Bronchial epithelial cell (primary cell): ENCODE data around the gene BCL6. TPM values are rescaled to one million over a fixed set of nuclear protein-coding genes. Genes with fewer than 3 reads are reported as not detected.

Experiments used
- DNase-seq: peaks from one replicate; pipeline ENCODE4 v3.0.0-alpha.2; 2010; ENCODE audit warnings: low read depth
- FAIRE-seq: peaks from 2 replicates; lab custom pipeline; 2011; peaks lifted over from hg19 to GRCh38; lab: Jason Lieb, UNC
- H3K27me3 ChIP-seq: 2 replicates; pipeline ENCODE4 v1.5.1; 2011; ENCODE audit warnings: low read length; ENCODE audit not compliant: control insufficient read depth, insufficient read depth
- H3K36me3 ChIP-seq: 2 replicates; pipeline ENCODE4 v1.5.1; 2011; ENCODE audit warnings: low read length; ENCODE audit not compliant: control insufficient read depth, insufficient read depth
- H3K4me3 ChIP-seq: 2 replicates; pipeline ENCODE4 v1.5.1; 2011; ENCODE audit warnings: mild to moderate bottlenecking, low read depth, low read length, control low read depth
- total RNA-seq: library from RNA; depleted of rRNA; stranded (reverse); fragments of >200 nt; gene quantifications from 2 replicates; pipeline ENCODE4 v1.2.1, GENCODE V29; 2014
- TF ChIP-seq, protein P1 (sequence below): IDR thresholded peaks from 2 replicates; pipeline ENCODE4 v1.5.1; 2011; ENCODE audit warnings: mild to moderate bottlenecking, moderate library complexity, low read length, control low read depth, inconsistent platforms; ENCODE audit not compliant: insufficient read depth, severe bottlenecking

BCL6 gene
- total RNA-seq = 6.8 and 9.0 TPM in 2 replicates

DNA sequence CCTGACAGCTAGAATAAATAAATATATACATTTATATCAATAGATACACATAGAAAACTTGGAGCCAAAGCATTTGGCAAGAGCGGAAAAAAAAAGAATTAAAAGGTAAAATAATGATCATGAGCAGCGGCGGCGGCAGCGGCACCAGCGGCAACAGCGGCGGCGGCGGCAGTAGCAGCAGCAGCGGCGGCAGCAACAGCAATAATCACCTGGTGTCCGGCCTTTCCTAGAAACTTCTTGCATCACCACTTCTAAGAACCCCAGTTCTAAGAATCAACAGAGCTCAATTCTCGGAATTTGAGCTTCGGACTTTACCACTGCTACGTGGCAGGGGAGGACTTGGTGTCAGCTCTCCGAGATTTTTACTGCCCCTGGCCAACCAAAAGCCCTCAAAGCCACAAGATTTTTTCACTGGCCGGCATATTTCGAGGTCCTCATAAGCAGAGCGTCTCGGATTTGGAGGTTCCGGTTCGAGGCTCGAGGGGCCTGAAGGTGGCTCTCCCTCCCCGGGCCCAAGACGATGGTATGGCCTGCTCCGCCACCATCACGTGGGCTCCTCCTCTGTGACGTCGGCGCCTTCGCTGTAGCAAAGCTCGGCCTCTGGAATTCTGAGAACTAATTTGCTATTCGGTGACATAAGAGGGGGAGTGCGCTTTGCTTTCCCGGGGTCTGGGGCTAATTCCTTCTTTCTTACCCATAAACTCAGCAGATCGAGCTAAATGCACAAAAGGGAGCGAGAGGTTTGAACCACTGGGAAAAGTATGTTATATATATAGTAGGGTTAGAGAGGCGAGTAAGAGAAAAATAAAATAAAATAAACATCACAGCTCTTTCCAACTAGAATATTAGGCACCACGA is at the start of gene BCL6:
Gene BCL6 (minus strand): TSS at position 268 of the 858 bp plus-strand sequence. CDS start 11,775 bp downstream, outside the sequence.
- FAIRE-seq = no peak
- no peaks in the 10 kb centered on the region for H3K27me3 ChIP-seq
- H3K36me3 ChIP-seq = no peaks in the 10 kb centered on the region
- peak within 1 kb of the TSS; percentile 88 for H3K4me3 ChIP-seq
- TF ChIP-seq, protein P1, sequence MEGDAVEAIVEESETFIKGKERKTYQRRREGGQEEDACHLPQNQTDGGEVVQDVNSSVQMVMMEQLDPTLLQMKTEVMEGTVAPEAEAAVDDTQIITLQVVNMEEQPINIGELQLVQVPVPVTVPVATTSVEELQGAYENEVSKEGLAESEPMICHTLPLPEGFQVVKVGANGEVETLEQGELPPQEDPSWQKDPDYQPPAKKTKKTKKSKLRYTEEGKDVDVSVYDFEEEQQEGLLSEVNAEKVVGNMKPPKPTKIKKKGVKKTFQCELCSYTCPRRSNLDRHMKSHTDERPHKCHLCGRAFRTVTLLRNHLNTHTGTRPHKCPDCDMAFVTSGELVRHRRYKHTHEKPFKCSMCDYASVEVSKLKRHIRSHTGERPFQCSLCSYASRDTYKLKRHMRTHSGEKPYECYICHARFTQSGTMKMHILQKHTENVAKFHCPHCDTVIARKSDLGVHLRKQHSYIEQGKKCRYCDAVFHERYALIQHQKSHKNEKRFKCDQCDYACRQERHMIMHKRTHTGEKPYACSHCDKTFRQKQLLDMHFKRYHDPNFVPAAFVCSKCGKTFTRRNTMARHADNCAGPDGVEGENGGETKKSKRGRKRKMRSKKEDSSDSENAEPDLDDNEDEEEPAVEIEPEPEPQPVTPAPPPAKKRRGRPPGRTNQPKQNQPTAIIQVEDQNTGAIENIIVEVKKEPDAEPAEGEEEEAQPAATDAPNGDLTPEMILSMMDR = no peak
- DNase-seq = peak; percentile 94

- no peak overlapping the region for H3K4me3 ChIP-seq
- H3K36me3 ChIP-seq = no peaks in the 10 kb centered on the region
- FAIRE-seq (no peak), DNase-seq (no peak)
- TF ChIP-seq, protein P1 = no peak
- no peaks in the 10 kb centered on the region for H3K27me3 ChIP-seq
Measured at GRCh38 chr3:187794731-187795130, 49.5 kb upstream of the BCL6 start.

DNA sequence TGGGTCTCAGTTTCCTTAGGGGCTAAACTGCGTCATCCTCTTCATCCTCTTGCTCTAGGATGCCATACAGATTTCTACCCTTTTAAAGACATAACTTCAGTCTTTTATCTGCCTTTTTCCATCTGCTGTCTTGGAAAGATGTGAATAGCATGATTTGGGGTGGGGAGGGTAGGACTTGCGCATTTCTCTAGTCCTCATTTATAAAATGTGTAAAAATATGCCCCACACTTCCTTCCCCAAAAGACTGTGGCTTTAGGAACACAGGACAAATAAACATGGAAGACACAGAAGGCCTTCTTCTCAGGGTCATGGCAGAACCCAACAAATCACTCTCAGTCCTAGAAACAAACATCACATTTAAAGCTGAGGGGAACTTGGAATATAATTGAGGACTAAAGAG is 48.4 kb upstream of the BCL6 start:
- no peak overlapping the region for H3K4me3 ChIP-seq
- FAIRE-seq (no peak), DNase-seq (no peak)
- TF ChIP-seq, protein P1 = no peak
- no peaks in the 10 kb centered on the region for H3K27me3 ChIP-seq
- no peaks in the 10 kb centered on the region for H3K36me3 ChIP-seq

DNA sequence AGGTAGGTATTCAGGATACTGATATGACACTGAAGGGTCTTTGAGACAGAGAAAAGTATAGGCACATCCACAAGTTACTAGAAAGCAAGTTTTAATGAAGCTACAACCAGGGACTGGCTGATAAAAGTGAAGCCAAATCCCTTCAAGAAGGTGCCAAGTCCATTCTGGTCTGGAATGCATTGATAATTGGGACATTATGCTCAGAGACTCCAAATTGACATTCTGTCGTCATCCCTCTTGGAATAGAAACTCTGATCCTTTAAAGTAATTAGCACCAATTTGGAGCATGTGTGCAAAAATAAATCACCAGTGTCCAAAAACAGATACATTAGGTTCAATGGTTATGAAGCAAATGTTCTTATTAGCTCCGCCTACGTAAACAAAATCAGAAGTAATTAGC is 47.3 kb upstream of the BCL6 start:
- Histone ChIP-seq H3K27me3 (no peaks in the 10 kb centered on the region), H3K36me3 (no peaks in the 10 kb centered on the region), H3K4me3 (no peak overlapping the region)
- TF ChIP-seq, protein P1 = no peak
- FAIRE-seq = no peak
- no peak for DNase-seq

GRCh38 chr3:187789872-187790271 is 44.6 kb upstream of the BCL6 start:
- FAIRE-seq = no peak

More at GRCh38 chr3:187789872-187790271, 44.6 kb upstream of the BCL6 start:
- Histone ChIP-seq H3K4me3 (no peak overlapping the region), H3K27me3 (no peaks in the 10 kb centered on the region), H3K36me3 (no peaks in the 10 kb centered on the region)
- TF ChIP-seq, protein P1 = no peak
- no peak for DNase-seq
